GM13977 (cell line): ENCODE measurements around the gene ACTL6B.
A peak's percentile ranks its signal among the peaks of the same experiment; 100 is the strongest.

Source experiments
- DNase-seq: peaks from one replicate; pipeline ENCODE4 v3.0.0; 2012; ENCODE audit warnings: low spot score
- CTCF ChIP-seq: IDR thresholded peaks from 2 replicates; pipeline ENCODE4 v1.5.1; 2012; ENCODE audit warnings: mild to moderate bottlenecking, control low read depth; ENCODE audit not compliant: insufficient read depth; ENCODE audit errors: extremely low read depth, missing control alignments
- in situ Hi-C: fragments of 300-500 bp; cut with MboI; formaldehyde crosslinking; loops from one replicate; pipeline ENCODE4 v1.12.0; 2022; ENCODE audit warnings: low sequenced_read_pairs, low pct_unique_long_range_greater_than_20kb, mixed read lengths, inconsistent platforms; ENCODE audit not compliant: unreplicated experiment

The ACTL6B gene

GRCh38 chr7:100612730-100613390 is 43.4 kb downstream of the ACTL6B start:
- TF ChIP-seq CTCF, result peak; percentile 23
- no peak for DNase-seq
- in situ Hi-C loops, result no loop called here

GRCh38 chr7:100611983-100612729 is 44.1 kb downstream of the ACTL6B start, which contains the start of gene MOSPD3:
Gene MOSPD3 (plus strand): TSS chr7:100612540. CDS start chr7:100612792, 252 bp downstream.
- no peak for TF ChIP-seq CTCF
- DNase-seq, result peak; percentile 99
- in situ Hi-C loops, result no loop called here

GRCh38 chr7:100609958-100610357 is 46.3 kb downstream of the ACTL6B start:
- no peak for DNase-seq
- no peak for TF ChIP-seq CTCF
- in situ Hi-C loops, result no loop called here

GRCh38 chr7:100607111-100607510 is 49.1 kb downstream of the ACTL6B start:
- in situ Hi-C loops, result no loop called here
- no peak for DNase-seq
- no peak for TF ChIP-seq CTCF

GRCh38 chr7:100606313-100606712 is 49.9 kb downstream of the ACTL6B start:
- TF ChIP-seq CTCF, result no peak
- DNase-seq, result no peak
- in situ Hi-C loops, result no loop called here

- in situ Hi-C loops, result no loop called here
- TF ChIP-seq CTCF, result no peak
- DNase-seq, result no peak
Measured at GRCh38 chr7:100604976-100605911, 51.0 kb downstream of the ACTL6B start.
